Stomach (tissue), 4 donors: ENCODE data around the gene PEMT.

Source experiments
- CTCF ChIP-seq, 7 experiments: fragments of 450-650 bp in 4 of 7; fragments of 200-600 bp in 3 of 7; sonication (generic) in 3 of 7; IDR thresholded peaks; one replicate each; pipeline ENCODE4 v1.5.1; 2016 to 2019; ENCODE audit warnings: antibody characterized with exemption in 7 of 7, control low read depth in 2 of 7, mild to moderate bottlenecking in 1 of 7
- EP300 ChIP-seq: sonication (generic); formaldehyde crosslinking; IDR thresholded peaks from one replicate; pipeline ENCODE4 v1.6.1; 2017; ENCODE audit warnings: antibody characterized with exemption

GRCh38 chr17:17579691-17580090 is 11.8 kb downstream of the PEMT start:
- no peak for TF ChIP-seq CTCF (IDR thresholded peaks at IDR 0.05)
- no peak for TF ChIP-seq EP300
